ENCODE results near the gene S100A9.

S100A9 gene

GRCh38 chr1:153361480-153362109, 3.9 kb downstream of the S100A9 start:
- no peak for DNase-seq

- no peak for DNase-seq
Observed at GRCh38 chr1:153362187-153362775, 4.6 kb downstream of the S100A9 start.

- no peak for DNase-seq
Observed at GRCh38 chr1:153363641-153364040, 6.0 kb downstream of the S100A9 start.

- no peak for DNase-seq
Observed at GRCh38 chr1:153364156-153364555, 6.5 kb downstream of the S100A9 start.

GRCh38 chr1:153364766-153365666, 7.4 kb downstream of the S100A9 start:
- DNase-seq: no peak

GRCh38 chr1:153365696-153366095, 8.0 kb downstream of the S100A9 start:
- DNase-seq: no peak

GRCh38 chr1:153366261-153366660, 8.6 kb downstream of the S100A9 start:
- no peak for DNase-seq

- no peak for DNase-seq
Observed at GRCh38 chr1:153367090-153367489, 9.4 kb downstream of the S100A9 start.

GRCh38 chr1:153368495-153368894, 10.8 kb downstream of the S100A9 start:
- no peak for DNase-seq

GRCh38 chr1:153370146-153370545, 12.5 kb downstream of the S100A9 start:
- no peak for DNase-seq

GRCh38 chr1:153371231-153371630, 13.6 kb downstream of the S100A9 start:
- DNase-seq: no peak

- DNase-seq: no peak
Observed at GRCh38 chr1:153372571-153372970, 14.9 kb downstream of the S100A9 start.

- no peak for DNase-seq
Observed at GRCh38 chr1:153374071-153374470, 16.4 kb downstream of the S100A9 start.

GRCh38 chr1:153375511-153375910, 17.9 kb downstream of the S100A9 start, which contains the start of gene S100A12:
S100A12 (minus strand) TSS chr1:153375621; CDS start chr1:153374592, 1,029 bp downstream.
- DNase-seq: no peak

GRCh38 chr1:153379591-153379990, 21.9 kb downstream of the S100A9 start:
- no peak for DNase-seq

- no peak for DNase-seq
Observed at GRCh38 chr1:153380711-153381110, 23.1 kb downstream of the S100A9 start.

GRCh38 chr1:153384958-153385580, 27.4 kb downstream of the S100A9 start:
- DNase-seq: no peak

GRCh38 chr1:153386500-153386901, 28.8 kb downstream of the S100A9 start:
- no peak for DNase-seq

- DNase-seq: no peak
Observed at GRCh38 chr1:153387001-153387400, 29.3 kb downstream of the S100A9 start.

GRCh38 chr1:153387785-153388184, 30.1 kb downstream of the S100A9 start:
- no peak for DNase-seq

- no peak for DNase-seq
Observed at GRCh38 chr1:153389401-153389800, 31.7 kb downstream of the S100A9 start.

- DNase-seq: no peak
Observed at GRCh38 chr1:153389973-153390879, 32.6 kb downstream of the S100A9 start.

All from activated CD4-positive, alpha-beta T cell treated with anti-CD3 and anti-CD28 coated beads, Interleukin-2, amount 50 U/mL, for 1 hour (primary cell).